Chondrocyte (in vitro differentiated cells): Measurements from ENCODE around the gene KIF4A. TPM values are rescaled to one million over a fixed set of nuclear protein-coding genes. Genes with fewer than 3 reads are reported as not detected.

Experiments
- DNase-seq: peaks from one replicate; pipeline ENCODE4 v3.0.0; 2021; ENCODE audit warnings: mixed read lengths, low spot score
- H3K27ac Mint-ChIP-seq: one replicate; pipeline ENCODE4 v1.8.0; 2021; ENCODE audit warnings: mild to moderate bottlenecking, moderate library complexity, mixed read lengths; ENCODE audit not compliant: unreplicated experiment
- H3K27me3 Mint-ChIP-seq: 2 replicates; pipeline ENCODE4 v1.8.0; 2021; ENCODE audit warnings: low read depth, mixed read lengths
- H3K36me3 Mint-ChIP-seq: 2 replicates; pipeline ENCODE4 v1.8.0; 2021; ENCODE audit warnings: low read depth, mixed read lengths
- H3K4me1 Mint-ChIP-seq: 2 replicates; pipeline ENCODE4 v1.8.0; 2021; ENCODE audit warnings: low read depth, mild to moderate bottlenecking, mixed read lengths
- H3K4me3 Mint-ChIP-seq: one replicate; pipeline ENCODE4 v1.8.0; 2021; ENCODE audit warnings: mild to moderate bottlenecking, moderate library complexity, mixed read lengths; ENCODE audit not compliant: unreplicated experiment
- H3K9me3 Mint-ChIP-seq: 2 replicates; pipeline ENCODE4 v1.8.0; 2021; ENCODE audit warnings: low read depth, mixed read lengths
- total RNA-seq: library from RNA; stranded (reverse); gene quantifications from 3 replicates; pipeline ENCODE4 v1.2.1, GENCODE V29; 2021
- TF ChIP-seq, protein P1 (sequence below): fragments of 200-600 bp; sonication (generic); IDR thresholded peaks from 2 replicates; pipeline ENCODE4 v1.5.0; 2021; ENCODE audit warnings: antibody characterized with exemption, mild to moderate bottlenecking, moderate library complexity

KIF4A gene
- total RNA-seq, 1 donor from 2014 or later: 5.9 TPM

DNA sequence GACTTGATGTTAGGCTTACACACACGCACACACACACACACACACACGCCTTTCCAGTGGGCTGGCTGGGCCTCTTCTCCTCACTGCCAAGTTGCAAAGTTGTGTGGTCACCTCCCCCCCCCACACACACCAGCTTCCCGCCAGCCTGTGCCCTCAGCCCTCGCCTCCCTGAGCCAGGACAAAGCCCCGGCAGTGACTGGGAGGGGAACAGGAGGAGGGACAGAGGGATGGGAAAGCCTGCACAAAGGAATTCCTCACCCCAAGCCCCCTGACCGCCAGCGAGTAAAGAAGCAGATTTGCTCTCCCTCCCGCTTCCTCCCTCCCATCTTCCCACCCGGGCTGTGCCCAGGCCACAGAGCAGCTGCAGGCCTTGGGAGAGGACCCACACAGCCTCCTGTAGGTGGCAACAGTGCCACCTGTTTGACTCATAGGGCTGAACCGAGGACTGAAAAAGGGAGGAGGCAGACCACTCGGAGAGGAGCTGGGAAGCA lies 133.0 kb downstream of the KIF4A start, which contains the start of gene GDPD2:
Gene GDPD2 (plus strand): TSS at position 464 of the 491 bp plus-strand sequence. CDS start 1,671 bp downstream, outside the sequence.
- no peak for DNase-seq
- Mint-ChIP-seq H3K4me3 (no peak within 1 kb of the TSS), H3K27ac (no peak within 1 kb of the TSS), H3K9me3 (peaks cover 6% of the 10 kb centered on the region), H3K27me3 (no peaks in the 10 kb centered on the region), H3K36me3 (no peaks in the 10 kb centered on the region), H3K4me1 (no peaks in the 10 kb centered on the region)
- TF ChIP-seq, protein P1, sequence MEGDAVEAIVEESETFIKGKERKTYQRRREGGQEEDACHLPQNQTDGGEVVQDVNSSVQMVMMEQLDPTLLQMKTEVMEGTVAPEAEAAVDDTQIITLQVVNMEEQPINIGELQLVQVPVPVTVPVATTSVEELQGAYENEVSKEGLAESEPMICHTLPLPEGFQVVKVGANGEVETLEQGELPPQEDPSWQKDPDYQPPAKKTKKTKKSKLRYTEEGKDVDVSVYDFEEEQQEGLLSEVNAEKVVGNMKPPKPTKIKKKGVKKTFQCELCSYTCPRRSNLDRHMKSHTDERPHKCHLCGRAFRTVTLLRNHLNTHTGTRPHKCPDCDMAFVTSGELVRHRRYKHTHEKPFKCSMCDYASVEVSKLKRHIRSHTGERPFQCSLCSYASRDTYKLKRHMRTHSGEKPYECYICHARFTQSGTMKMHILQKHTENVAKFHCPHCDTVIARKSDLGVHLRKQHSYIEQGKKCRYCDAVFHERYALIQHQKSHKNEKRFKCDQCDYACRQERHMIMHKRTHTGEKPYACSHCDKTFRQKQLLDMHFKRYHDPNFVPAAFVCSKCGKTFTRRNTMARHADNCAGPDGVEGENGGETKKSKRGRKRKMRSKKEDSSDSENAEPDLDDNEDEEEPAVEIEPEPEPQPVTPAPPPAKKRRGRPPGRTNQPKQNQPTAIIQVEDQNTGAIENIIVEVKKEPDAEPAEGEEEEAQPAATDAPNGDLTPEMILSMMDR: peak; percentile 35

DNA sequence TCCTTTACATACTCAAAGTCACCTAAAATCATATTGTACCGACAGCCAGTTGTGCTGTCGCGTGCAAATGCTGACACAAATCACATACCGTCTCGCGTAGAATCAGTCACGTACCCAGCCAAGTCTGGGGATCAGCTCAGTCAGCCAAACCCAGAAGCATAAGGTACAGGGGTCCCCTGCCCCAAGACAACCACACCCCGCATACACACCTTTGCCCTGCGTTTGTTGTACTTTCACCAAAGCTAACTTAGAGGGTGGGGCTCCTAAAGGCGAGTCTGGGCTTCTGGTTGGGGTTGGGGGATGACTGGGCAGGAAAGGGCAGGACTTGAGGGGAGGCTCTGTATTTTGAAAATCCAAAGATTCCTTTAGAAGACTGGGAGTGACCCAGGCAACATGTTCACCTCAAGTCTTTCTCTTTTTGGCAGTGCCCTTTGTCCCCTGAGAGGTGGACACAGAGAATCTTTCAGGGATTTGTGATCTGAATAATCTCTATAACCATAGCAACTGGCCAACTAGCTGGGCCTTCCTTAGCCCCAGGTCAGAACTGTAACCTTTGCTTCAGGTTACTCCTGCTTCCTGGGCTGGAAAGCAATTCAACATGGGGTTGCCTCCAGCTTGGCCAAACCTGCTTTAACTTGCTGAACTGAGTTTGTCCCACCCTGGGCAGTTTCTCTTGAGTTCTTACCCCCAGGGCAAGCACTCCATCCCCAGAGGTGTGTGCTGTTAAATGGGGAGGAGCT lies 134.2 kb downstream of the KIF4A start:
- TF ChIP-seq, protein P1: no peak
- DNase-seq: no peak
- Mint-ChIP-seq H3K4me1 (no peaks in the 10 kb centered on the region), H3K9me3 (peaks cover 6% of the 10 kb centered on the region), H3K4me3 (no peak overlapping the region), H3K27ac (no peak overlapping the region), H3K27me3 (no peaks in the 10 kb centered on the region), H3K36me3 (no peaks in the 10 kb centered on the region)

DNA sequence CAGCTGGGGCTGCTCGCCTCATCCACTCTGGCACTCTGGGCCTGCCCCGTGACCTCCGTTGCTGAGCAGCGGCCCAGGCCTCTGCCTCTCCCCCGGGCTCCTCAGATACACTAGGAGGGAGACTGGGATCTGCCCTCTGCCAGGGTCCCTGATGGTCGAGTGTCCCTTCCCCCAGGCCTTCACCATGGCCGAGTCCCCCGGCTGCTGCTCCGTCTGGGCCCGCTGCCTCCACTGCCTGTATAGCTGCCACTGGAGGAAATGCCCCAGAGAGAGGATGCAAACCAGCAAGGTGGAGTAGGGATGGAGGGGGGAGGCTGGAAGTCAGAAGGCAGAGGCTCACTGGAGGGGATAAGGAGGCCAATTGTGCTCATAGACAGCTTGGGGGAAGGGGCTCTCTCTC lies 134.9 kb downstream of the KIF4A start:
- Mint-ChIP-seq H3K9me3 (peaks cover 6% of the 10 kb centered on the region), H3K27me3 (no peaks in the 10 kb centered on the region), H3K27ac (no peak overlapping the region), H3K36me3 (no peaks in the 10 kb centered on the region), H3K4me3 (no peak overlapping the region), H3K4me1 (no peaks in the 10 kb centered on the region)
- TF ChIP-seq, protein P1: no peak
- DNase-seq: no peak

DNA sequence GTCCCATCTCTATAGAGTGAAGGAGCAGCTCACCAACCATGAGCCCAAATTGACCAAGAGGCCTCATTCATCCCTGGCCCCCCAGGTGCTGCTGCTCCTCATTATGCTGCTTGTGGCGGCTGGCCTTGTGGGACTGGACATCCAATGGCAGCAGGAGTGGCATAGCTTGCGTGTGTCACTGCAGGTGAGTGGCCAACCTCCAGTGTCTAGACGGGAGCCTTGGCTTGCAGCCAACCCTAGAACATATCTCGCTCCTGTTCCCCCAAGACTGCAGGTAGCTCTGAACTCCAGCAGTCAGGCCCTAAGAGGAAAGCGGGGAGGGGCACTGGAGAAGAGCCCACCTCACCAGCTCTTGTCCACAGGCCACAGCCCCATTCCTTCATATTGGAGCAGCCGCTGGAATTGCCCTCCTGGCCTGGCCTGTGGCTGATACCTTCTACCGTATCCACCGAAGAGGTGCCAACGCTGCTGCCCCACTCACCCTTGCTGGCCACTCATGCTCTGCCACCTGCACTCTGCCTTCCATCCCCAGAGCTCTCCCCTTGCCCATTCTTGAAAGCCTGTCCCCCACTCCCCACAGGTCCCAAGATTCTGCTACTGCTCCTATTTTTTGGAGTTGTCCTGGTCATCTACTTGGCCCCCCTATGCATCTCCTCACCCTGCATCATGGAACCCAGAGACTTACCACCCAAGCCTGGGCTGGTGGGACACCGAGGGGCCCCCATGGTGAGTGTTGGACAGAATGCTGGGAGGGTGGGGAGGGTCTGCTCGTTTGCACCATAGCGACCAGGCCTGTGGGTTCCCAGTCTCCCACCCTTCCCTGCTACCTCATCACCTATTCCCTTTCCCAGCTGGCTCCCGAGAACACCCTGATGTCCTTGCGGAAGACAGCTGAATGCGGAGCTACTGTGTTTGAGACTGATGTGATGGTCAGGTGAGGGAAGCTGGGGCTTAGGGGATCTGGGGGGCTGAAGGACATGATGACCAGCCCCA lies 136.7 kb downstream of the KIF4A start:
- Mint-ChIP-seq H3K36me3 (no peaks in the 10 kb centered on the region), H3K9me3 (no peaks in the 10 kb centered on the region), H3K27me3 (no peaks in the 10 kb centered on the region), H3K27ac (no peak overlapping the region), H3K4me1 (no peaks in the 10 kb centered on the region), H3K4me3 (no peak overlapping the region)
- no peak for DNase-seq
- TF ChIP-seq, protein P1: no peak

DNA sequence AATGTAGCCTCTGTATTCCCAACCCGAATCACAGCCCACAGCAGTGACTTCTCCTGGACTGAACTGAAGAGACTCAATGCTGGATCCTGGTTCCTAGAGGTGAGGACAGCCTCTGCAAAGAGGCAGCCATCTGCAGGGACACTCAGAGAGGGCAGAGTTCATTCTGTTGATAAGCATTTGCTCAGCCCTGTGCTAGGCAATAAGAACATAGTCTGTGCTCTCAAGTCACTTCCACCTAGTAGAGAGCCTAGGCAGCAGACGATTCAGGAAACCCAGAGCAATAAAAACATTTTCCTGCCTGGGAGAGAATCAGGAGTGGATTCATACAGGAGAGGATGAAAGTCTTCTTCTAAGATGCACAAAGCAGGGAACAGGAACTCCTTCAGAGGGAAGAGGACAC lies 137.5 kb downstream of the KIF4A start:
- DNase-seq: no peak
- TF ChIP-seq, protein P1: no peak
- Mint-ChIP-seq H3K4me3 (no peak overlapping the region), H3K4me1 (no peaks in the 10 kb centered on the region), H3K27ac (no peak overlapping the region), H3K27me3 (no peaks in the 10 kb centered on the region), H3K36me3 (no peaks in the 10 kb centered on the region), H3K9me3 (no peaks in the 10 kb centered on the region)
